ENCODE results near the gene PLSCR1.
A peak's percentile ranks its signal among the peaks of the same experiment; 100 is the strongest.
"Not testable (repeated sequence)": the region's sequence is repeated elsewhere in the genome, so short reads cannot be mapped to it uniquely, and the experiment has no call there.

The PLSCR1 gene

GRCh38 chr3:146511402-146512134 lies 32.8 kb downstream of the PLSCR1 start:
- no peak for DNase-seq

GRCh38 chr3:146507331-146508120 lies 36.9 kb downstream of the PLSCR1 start:
- DNase-seq: no peak

- DNase-seq: no peak
Observed at GRCh38 chr3:146505516-146505915, 38.9 kb downstream of the PLSCR1 start.

GRCh38 chr3:146504498-146505197 lies 39.8 kb downstream of the PLSCR1 start:
- no peak for DNase-seq

GRCh38 chr3:146503461-146504202 lies 40.8 kb downstream of the PLSCR1 start:
- DNase-seq: peak; percentile 55

GRCh38 chr3:146502887-146503460 lies 41.4 kb downstream of the PLSCR1 start:
- DNase-seq: no peak

GRCh38 chr3:146501752-146502151 lies 42.7 kb downstream of the PLSCR1 start:
- peak; percentile 32 for DNase-seq

- DNase-seq: no peak
Observed at GRCh38 chr3:146499701-146500100, 44.7 kb downstream of the PLSCR1 start.

- DNase-seq: peak; percentile 21
Observed at GRCh38 chr3:146498002-146498736, 46.2 kb downstream of the PLSCR1 start.

GRCh38 chr3:146497145-146497843 lies 47.1 kb downstream of the PLSCR1 start:
- DNase-seq: not testable (repeated sequence)

- DNase-seq: no peak
Observed at GRCh38 chr3:146496726-146497125, 47.7 kb downstream of the PLSCR1 start.

GRCh38 chr3:146496251-146496650 lies 48.2 kb downstream of the PLSCR1 start:
- no peak for DNase-seq

- DNase-seq: no peak
Observed at GRCh38 chr3:146493761-146494160, 50.6 kb downstream of the PLSCR1 start.

GRCh38 chr3:146493221-146493620 lies 51.2 kb downstream of the PLSCR1 start:
- no peak for DNase-seq

- DNase-seq: no peak
Observed at GRCh38 chr3:146491303-146491702, 53.1 kb downstream of the PLSCR1 start.

GRCh38 chr3:146485297-146485696 lies 59.1 kb downstream of the PLSCR1 start:
- no peak for DNase-seq

- no peak for DNase-seq
Observed at GRCh38 chr3:146476094-146476740, 68.2 kb downstream of the PLSCR1 start.

- DNase-seq: not testable (repeated sequence)
Observed at GRCh38 chr3:146474976-146475375, 69.4 kb downstream of the PLSCR1 start.

- DNase-seq: no peak
Observed at GRCh38 chr3:146473726-146474125, 70.7 kb downstream of the PLSCR1 start.

GRCh38 chr3:146472611-146473010 lies 71.8 kb downstream of the PLSCR1 start:
- no peak for DNase-seq

- DNase-seq: no peak
Observed at GRCh38 chr3:146471012-146471411, 73.4 kb downstream of the PLSCR1 start.

All from activated CD4-positive, alpha-beta T cell treated with anti-CD3 and anti-CD28 coated beads, Interleukin-2, Interleukin-6, amounts not matched to agents 100 ng/mL and 50 ng/mL, durations not matched to agents 16 hours and 8 hours (primary cell).